Kidney (tissue), 14 donors: ENCODE results near the gene ITGBL1. TPM values are rescaled to one million over a fixed set of nuclear protein-coding genes. Genes with fewer than 3 reads are reported as not detected.

Experiments used
- DNase-seq, 5 donors: peaks; one replicate each; pipeline ENCODE4 v3.0.0-alpha.2; 2013 to 2020
- FAIRE-seq: peaks from 2 replicates; lab custom pipeline; 2012; peaks lifted over from hg19 to GRCh38; lab: Jason Lieb, UNC
- H3K27ac ChIP-seq, 2 donors: one replicate each; pipeline ENCODE4 v1.7.0; 2013; ENCODE audit warnings: low read depth in 2 of 2, low read length in 2 of 2, inconsistent platforms in 1 of 2
- H3K27me3 ChIP-seq: one replicate; pipeline ENCODE4 v1.7.1; 2013; ENCODE audit warnings: low read length, inconsistent platforms; ENCODE audit not compliant: control insufficient read depth, insufficient read depth
- H3K36me3 ChIP-seq, 3 donors: one replicate each; pipeline versions ENCODE4 v1.7.0 to v1.7.1; 2013; ENCODE audit warnings: low read length in 3 of 3, control low read depth in 1 of 3, inconsistent platforms in 1 of 3; ENCODE audit not compliant: insufficient read depth in 3 of 3, control insufficient read depth in 2 of 3
- H3K4me1 ChIP-seq, 3 donors: one replicate each; pipeline versions ENCODE4 v1.7.0 to v1.7.1; 2013; ENCODE audit warnings: low read length in 3 of 3, inconsistent platforms in 1 of 3, low read depth in 1 of 3; ENCODE audit not compliant: control insufficient read depth in 2 of 3, insufficient read depth in 2 of 3
- H3K4me3 ChIP-seq, 3 donors: one replicate each; pipeline versions ENCODE4 v1.7.0 to v1.8.1; 2013; ENCODE audit warnings: low read length in 3 of 3, control low read depth in 1 of 3, inconsistent platforms in 1 of 3
- H3K9ac ChIP-seq, 3 donors: one replicate each; pipeline versions ENCODE4 v1.7.0 to v1.7.1; 2013; ENCODE audit warnings: low read length in 3 of 3, control low read depth in 1 of 3, inconsistent platforms in 1 of 3
- H3K9me3 ChIP-seq, 3 donors: one replicate each; pipeline versions ENCODE4 v1.7.0 to v1.7.1; 2013; ENCODE audit warnings: low read length in 3 of 3, control low read depth in 1 of 3, inconsistent platforms in 1 of 3; ENCODE audit not compliant: control insufficient read depth in 2 of 3, insufficient read depth in 1 of 3
- CTCF ChIP-seq: IDR thresholded peaks from 3 replicates; pipeline ENCODE4 v1.5.1; 2012; ENCODE audit warnings: mild to moderate bottlenecking, moderate library complexity, borderline replicate concordance; ENCODE audit not compliant: insufficient read depth; ENCODE audit errors: extremely low read depth
- intact Hi-C: fragments of 100-400 bp; cut with DNase I; formaldehyde crosslinking; loops from one replicate; pipeline ENCODE4 v1.11.1; 2022
- polyA plus RNA-seq: library from polyadenylated mRNA; stranded (reverse); fragments of 350-450 nt; fragmentation: Illumina TruSeq; extraction: RNeasy Lipid Tissue Mini Kit (QIAGEN cat#74804); gene quantifications from one replicate; pipeline ENCODE4 v1.2.3, GENCODE V29; 2014; ENCODE audit warnings: low read depth, low replicate concordance; ENCODE audit not compliant: insufficient read depth
- total RNA-seq: library from RNA; stranded (reverse); fragmentation: NEBNext Ultra II Directional; extraction: Animal tissue kit (Norgen Biotek cat#: 25700); gene quantifications from one replicate; pipeline ENCODE4 v1.2.1, GENCODE V29; 2021
- donor health status: control.
- donor health status: control.
- donor health status: control.
- donor health status: control.
- donor health status: control.
- donor health status: DM: yes; HTN: yes; CAD: no.
- donor health status: Normal renal cell carcinoma (clear cell type).

ITGBL1 gene
- total and polyA plus RNA-seq, 2 donors from 2014 or later: 1.4 to 7.7 TPM

- H3K4me1 ChIP-seq: no peaks in the 10 kb centered on the region
- no peaks in the 10 kb centered on the region for H3K36me3 ChIP-seq
- no peak for TF ChIP-seq CTCF
- DNase-seq (no peak), FAIRE-seq (no peak)
- intact Hi-C loops: no loop called here
- no peak overlapping the region for H3K27ac ChIP-seq
- H3K9me3 ChIP-seq: no peaks in the 10 kb centered on the region
- H3K4me3 ChIP-seq: no peak overlapping the region
- H3K9ac ChIP-seq: no peak overlapping the region
- H3K27me3 ChIP-seq: no peaks in the 10 kb centered on the region
These were observed 102.1 kb downstream of the ITGBL1 start for GRCh38 chr13:101554420-101555125.

GRCh38 chr13:101555610-101556009, 103.1 kb downstream of the ITGBL1 start:
- Histone ChIP-seq H3K4me3 (no peak overlapping the region), H3K9me3 (no peaks in the 10 kb centered on the region), H3K4me1 (no peaks in the 10 kb centered on the region), H3K36me3 (no peaks in the 10 kb centered on the region), H3K27ac (no peak overlapping the region), H3K9ac (no peak overlapping the region), H3K27me3 (no peaks in the 10 kb centered on the region)
- DNase-seq (no peak), FAIRE-seq (no peak)
- TF ChIP-seq CTCF: no peak
- intact Hi-C loops: no loop called here

- H3K9me3 ChIP-seq: no peaks in the 10 kb centered on the region
- no peak overlapping the region for H3K4me3 ChIP-seq
- no peaks in the 10 kb centered on the region for H3K4me1 ChIP-seq
- intact Hi-C loops: no loop called here
- DNase-seq (no peak), FAIRE-seq (no peak)
- H3K27ac ChIP-seq: no peak overlapping the region
- no peak for TF ChIP-seq CTCF
- no peaks in the 10 kb centered on the region for H3K27me3 ChIP-seq
- H3K36me3 ChIP-seq: no peaks in the 10 kb centered on the region
- H3K9ac ChIP-seq: no peak overlapping the region
These were observed 104.2 kb downstream of the ITGBL1 start for GRCh38 chr13:101556676-101557123.
